ENCODE results near the gene SFTPB. TPM values are rescaled to one million over a fixed set of nuclear protein-coding genes. Genes with fewer than 3 reads are reported as not detected.

The SFTPB gene
- total RNA-seq, 4 donors from 2014 or later: 0.25 TPM; not detected in 3

- DNase-seq (ENCODE audit: low spot score): no peak
- no peak for ATAC-seq (ENCODE audit: low FRiP score)
- no peak for TF ChIP-seq CTCF (IDR thresholded peaks at IDR 0.05)
Measured at GRCh38 chr2:85669549-85669948, 1.6 kb upstream of the SFTPB start.

- no peak for ATAC-seq (ENCODE audit: low FRiP score)
- DNase-seq (ENCODE audit: low spot score): no peak
- TF ChIP-seq CTCF (IDR thresholded peaks at IDR 0.05): no peak
Measured at GRCh38 chr2:85668857-85669142, 801 bp upstream of the SFTPB start.

GRCh38 chr2:85667561-85668008 is 414 bp downstream of the SFTPB start:
- ATAC-seq (ENCODE audit: low FRiP score): no peak
- TF ChIP-seq CTCF (IDR thresholded peaks at IDR 0.05): no peak
- DNase-seq (ENCODE audit: low spot score): no peak

- ATAC-seq (ENCODE audit: low FRiP score): no peak
- no peak for TF ChIP-seq CTCF (IDR thresholded peaks at IDR 0.05)
- DNase-seq (ENCODE audit: low spot score): no peak
Measured at GRCh38 chr2:85666435-85667316, 1.3 kb downstream of the SFTPB start.

GRCh38 chr2:85666016-85666415 is 2.0 kb downstream of the SFTPB start:
- ATAC-seq (ENCODE audit: low FRiP score) (no peak), DNase-seq (ENCODE audit: low spot score) (no peak)
- no peak for TF ChIP-seq CTCF (IDR thresholded peaks at IDR 0.05)

- DNase-seq (ENCODE audit: low spot score) (no peak), ATAC-seq (ENCODE audit: low FRiP score) (no peak)
- TF ChIP-seq CTCF (IDR thresholded peaks at IDR 0.05): no peak
Measured at GRCh38 chr2:85665264-85665937, 2.6 kb downstream of the SFTPB start.

Measured in omental fat pad (tissue), 4 donors.